KG1 (cell line): Measurements from ENCODE around the gene KCTD6.
"Not testable (repeated sequence)": the region's sequence is repeated elsewhere in the genome, so short reads cannot be mapped to it uniquely, and the experiment has no call there.

Source experiments
- DNase-seq: peaks from one replicate; lab custom pipeline; 2025; lab: John Stamatoyannopoulos, UW

Gene KCTD6

GRCh38 chr3:58524326-58524888 is 32.5 kb downstream of the KCTD6 start:
- no peak for DNase-seq

GRCh38 chr3:58526515-58526957 is 34.6 kb downstream of the KCTD6 start:
- no peak for DNase-seq

- not testable (repeated sequence) for DNase-seq
Measured at GRCh38 chr3:58527440-58527839, 35.5 kb downstream of the KCTD6 start.

- DNase-seq = no peak
Measured at GRCh38 chr3:58528629-58529028, 36.7 kb downstream of the KCTD6 start.

- no peak for DNase-seq
Measured at GRCh38 chr3:58529516-58530353, 37.8 kb downstream of the KCTD6 start.

GRCh38 chr3:58530354-58530865 is 38.5 kb downstream of the KCTD6 start:
- DNase-seq = no peak

- no peak for DNase-seq
Measured at GRCh38 chr3:58531555-58531954, 39.7 kb downstream of the KCTD6 start.

- no peak for DNase-seq
Measured at GRCh38 chr3:58531956-58532355, 40.1 kb downstream of the KCTD6 start.

- DNase-seq = peak; percentile 60
Measured at GRCh38 chr3:58532794-58533220, 40.9 kb downstream of the KCTD6 start.

- no peak for DNase-seq
Measured at GRCh38 chr3:58534592-58535494, 42.9 kb downstream of the KCTD6 start.

- DNase-seq = peak; percentile 28
Measured at GRCh38 chr3:58535531-58536500, 43.9 kb downstream of the KCTD6 start.

GRCh38 chr3:58536501-58537411 is 44.9 kb downstream of the KCTD6 start, which contains the start of gene ACOX2:
Gene ACOX2 (minus strand): TSS chr3:58537190. CDS start chr3:58535106, 2,084 bp downstream.
- no peak for DNase-seq

GRCh38 chr3:58537412-58538301 is 45.8 kb downstream of the KCTD6 start:
- DNase-seq = no peak

- DNase-seq = no peak
Measured at GRCh38 chr3:58539626-58540025, 47.7 kb downstream of the KCTD6 start.

GRCh38 chr3:58540176-58540858 is 48.4 kb downstream of the KCTD6 start:
- DNase-seq = no peak

- no peak for DNase-seq
Measured at GRCh38 chr3:58544541-58544940, 52.6 kb downstream of the KCTD6 start.

- DNase-seq = no peak
Measured at GRCh38 chr3:58551636-58552180, 59.8 kb downstream of the KCTD6 start.
